ENCODE measurements around the gene ATRNL1.

GRCh38 chr10:115525141-115525540 lies 432.0 kb downstream of the ATRNL1 start:
- no peak for TF ChIP-seq CTCF (IDR thresholded peaks at IDR 0.05)
- TF ChIP-seq POLR2A (IDR thresholded peaks at IDR 0.05): no peak
